ENCODE data around the gene CDYL2.

Gene CDYL2, protein sequence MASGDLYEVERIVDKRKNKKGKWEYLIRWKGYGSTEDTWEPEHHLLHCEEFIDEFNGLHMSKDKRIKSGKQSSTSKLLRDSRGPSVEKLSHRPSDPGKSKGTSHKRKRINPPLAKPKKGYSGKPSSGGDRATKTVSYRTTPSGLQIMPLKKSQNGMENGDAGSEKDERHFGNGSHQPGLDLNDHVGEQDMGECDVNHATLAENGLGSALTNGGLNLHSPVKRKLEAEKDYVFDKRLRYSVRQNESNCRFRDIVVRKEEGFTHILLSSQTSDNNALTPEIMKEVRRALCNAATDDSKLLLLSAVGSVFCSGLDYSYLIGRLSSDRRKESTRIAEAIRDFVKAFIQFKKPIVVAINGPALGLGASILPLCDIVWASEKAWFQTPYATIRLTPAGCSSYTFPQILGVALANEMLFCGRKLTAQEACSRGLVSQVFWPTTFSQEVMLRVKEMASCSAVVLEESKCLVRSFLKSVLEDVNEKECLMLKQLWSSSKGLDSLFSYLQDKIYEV

DNA sequence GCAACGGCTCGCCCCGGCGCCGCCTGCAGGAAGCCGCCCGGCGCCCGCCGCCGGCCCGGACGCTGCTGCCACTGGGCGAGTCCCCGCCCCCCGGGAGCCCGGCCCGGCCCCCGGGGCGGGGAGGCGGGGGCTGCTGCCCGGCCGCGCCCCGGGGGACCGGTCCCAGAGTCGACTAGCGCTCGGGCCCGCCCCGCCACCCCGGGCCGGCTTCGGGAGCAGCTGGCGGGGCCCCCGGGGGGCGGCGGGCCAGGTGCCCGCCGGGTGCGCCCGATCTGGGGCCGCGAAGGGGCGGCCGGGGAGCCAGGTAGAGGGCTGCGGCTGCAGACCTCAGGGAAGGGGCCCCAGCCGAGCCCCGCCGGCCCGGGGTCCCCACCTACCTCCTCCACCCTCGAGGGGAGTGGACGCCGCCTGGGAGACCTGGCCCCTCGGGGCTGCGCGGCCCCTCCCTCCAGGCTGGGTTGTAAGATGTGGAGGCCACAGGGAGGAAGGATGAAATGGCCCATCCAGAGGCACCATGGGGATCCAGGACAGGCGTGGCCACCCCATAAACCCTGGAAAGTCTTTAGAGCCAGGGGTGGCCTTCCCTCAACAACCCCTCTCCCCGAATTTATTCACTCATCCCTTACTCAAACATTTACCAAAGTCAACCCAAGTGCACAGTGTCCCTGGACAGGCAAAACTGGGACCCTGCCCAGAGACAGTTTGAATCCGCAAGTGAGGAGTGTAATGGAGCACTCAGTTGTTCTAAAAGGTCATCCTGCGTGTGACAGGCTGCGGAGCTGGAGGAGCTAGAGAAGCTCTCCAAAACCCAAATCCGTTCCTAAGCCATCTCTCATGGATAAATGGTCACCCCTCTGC is at the start of gene CDYL2:
TSS of gene CDYL2 (minus strand) at position 73 of the 858 bp plus-strand sequence. CDS start 425 bp downstream, outside the sequence.
- H3K9me3 ChIP-seq (ENCODE audit: control insufficient read depth, insufficient read depth, low read length) = no peaks in the 10 kb centered on the region
- H3K27ac ChIP-seq (ENCODE audit: low read depth, low read length) = no peak within 1 kb of the TSS
- H3K4me3 ChIP-seq (ENCODE audit: low read depth, low read length) = peak within 1 kb of the TSS; percentile 79
- no peaks in the 10 kb centered on the region for H3K4me1 ChIP-seq (ENCODE audit: control insufficient read depth, insufficient read depth, low read length)
- H3K36me3 ChIP-seq (ENCODE audit: control insufficient read depth, insufficient read depth, low read length) = no peaks in the 10 kb centered on the region
- no peak within 1 kb of the TSS for H3K9ac ChIP-seq (ENCODE audit: low read depth, low read length)
- peaks cover 22% of the 10 kb centered on the region for H3K27me3 ChIP-seq (ENCODE audit: control insufficient read depth, insufficient read depth, low read length)

DNA sequence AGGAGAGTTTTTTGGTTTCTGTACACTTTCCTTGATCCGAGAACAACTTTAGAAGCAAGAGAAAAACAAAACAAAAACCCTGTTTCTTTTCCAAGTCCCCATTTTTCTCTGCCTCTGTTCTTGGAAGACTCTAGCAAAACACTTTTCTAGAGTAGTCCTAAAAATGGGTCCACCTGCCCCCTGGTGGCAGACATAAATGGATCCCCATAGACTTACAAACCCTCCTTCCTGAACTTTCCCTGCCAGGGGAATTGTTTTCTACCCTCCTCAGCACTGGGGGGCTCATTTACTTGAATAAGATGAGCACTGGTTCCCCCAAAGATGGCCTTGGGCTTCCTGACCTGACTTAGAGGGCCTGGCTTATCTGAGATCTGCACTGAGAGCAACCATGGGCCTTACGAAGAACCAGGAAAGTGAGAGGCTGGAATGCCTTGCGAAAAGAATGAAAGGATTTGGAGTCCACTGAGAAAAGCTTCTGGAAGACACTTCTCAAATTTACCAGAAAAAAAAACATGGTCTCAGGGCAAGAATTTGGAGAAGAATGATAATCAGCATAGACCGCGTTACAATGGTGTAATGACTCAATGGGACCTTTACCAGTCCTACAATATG is 48.0 kb upstream of the CDYL2 start:
- Histone ChIP-seq H3K4me1 (ENCODE audit: control insufficient read depth, insufficient read depth, low read length) (no peaks in the 10 kb centered on the region), H3K9me3 (ENCODE audit: control insufficient read depth, insufficient read depth, low read length) (no peaks in the 10 kb centered on the region), H3K4me3 (ENCODE audit: low read depth, low read length) (no peak overlapping the region), H3K9ac (ENCODE audit: low read depth, low read length) (no peak overlapping the region), H3K27me3 (ENCODE audit: control insufficient read depth, insufficient read depth, low read length) (no peaks in the 10 kb centered on the region), H3K36me3 (ENCODE audit: control insufficient read depth, insufficient read depth, low read length) (no peaks in the 10 kb centered on the region), H3K27ac (ENCODE audit: low read depth, low read length) (no peak overlapping the region)

DNA sequence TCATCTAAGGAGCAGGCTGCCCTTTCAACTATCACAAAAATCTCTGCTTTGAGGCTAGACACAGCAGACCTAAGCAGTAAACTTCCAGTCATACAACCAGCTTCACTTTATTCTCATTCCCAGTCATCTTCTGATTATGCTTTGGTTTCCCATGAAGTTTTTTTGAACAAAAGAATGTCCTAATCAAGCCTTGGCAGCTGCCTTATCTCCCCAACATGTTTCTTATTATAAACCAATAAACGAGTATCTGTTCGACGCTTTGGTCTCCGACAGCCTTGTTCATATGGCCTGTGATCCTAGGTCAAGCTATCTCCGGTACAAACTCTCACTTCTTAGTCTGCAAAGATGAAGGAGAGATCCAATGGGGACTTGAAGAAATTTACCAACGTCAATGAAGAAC is 47.4 kb upstream of the CDYL2 start:
- no peaks in the 10 kb centered on the region for H3K27me3 ChIP-seq (ENCODE audit: control insufficient read depth, insufficient read depth, low read length)
- H3K36me3 ChIP-seq (ENCODE audit: control insufficient read depth, insufficient read depth, low read length) = no peaks in the 10 kb centered on the region
- H3K9me3 ChIP-seq (ENCODE audit: control insufficient read depth, insufficient read depth, low read length) = no peaks in the 10 kb centered on the region
- no peak overlapping the region for H3K27ac ChIP-seq (ENCODE audit: low read depth, low read length)
- no peaks in the 10 kb centered on the region for H3K4me1 ChIP-seq (ENCODE audit: control insufficient read depth, insufficient read depth, low read length)
- H3K4me3 ChIP-seq (ENCODE audit: low read depth, low read length) = no peak overlapping the region
- H3K9ac ChIP-seq (ENCODE audit: low read depth, low read length) = no peak overlapping the region

DNA sequence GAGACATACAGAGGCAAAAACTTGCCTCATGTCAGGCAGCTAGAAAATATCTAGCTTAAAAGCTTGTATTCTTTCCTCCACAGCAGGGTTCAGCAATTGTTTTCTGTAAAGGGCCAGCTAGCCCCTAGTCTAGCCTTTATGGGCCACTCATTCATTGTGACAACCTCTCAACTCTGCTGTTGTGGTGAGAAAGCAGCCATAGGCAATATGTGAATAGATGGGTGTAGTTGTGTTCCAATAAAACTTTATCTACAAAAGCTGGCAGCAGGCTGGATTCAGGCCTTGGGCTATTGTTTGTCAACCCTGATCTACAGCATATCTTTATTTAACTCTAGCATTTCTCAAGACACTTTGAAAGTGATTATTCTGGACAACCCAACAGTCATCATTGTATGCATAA is 46.4 kb upstream of the CDYL2 start:
- Histone ChIP-seq H3K4me3 (ENCODE audit: low read depth, low read length) (no peak overlapping the region), H3K4me1 (ENCODE audit: control insufficient read depth, insufficient read depth, low read length) (no peaks in the 10 kb centered on the region), H3K27ac (ENCODE audit: low read depth, low read length) (no peak overlapping the region)

DNA sequence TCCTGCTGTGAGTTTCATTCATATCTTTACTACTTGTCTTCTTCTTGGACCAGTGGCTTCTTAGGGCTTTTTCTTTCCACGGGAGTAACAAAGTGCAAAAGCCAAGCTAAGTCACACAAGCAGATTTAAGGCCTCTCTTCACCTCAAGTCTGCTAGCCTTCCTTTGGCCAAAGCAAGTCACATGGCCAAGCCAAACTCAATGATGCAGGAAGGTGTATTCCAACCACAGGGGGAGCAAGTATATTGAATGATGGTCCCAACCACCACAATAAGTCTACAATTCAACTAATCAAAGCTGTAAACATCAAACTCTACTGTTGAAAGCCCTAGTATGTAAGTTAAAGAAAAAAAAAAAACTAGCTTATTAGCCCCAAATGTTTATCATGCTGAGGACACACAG is 44.5 kb upstream of the CDYL2 start:
- 0 out of 2 replicates have a peak, but pooled peaks cover 4% of the 10 kb centered on the region for H3K9me3 ChIP-seq (ENCODE audit: control insufficient read depth, insufficient read depth, low read length)
- no peak overlapping the region for H3K27ac ChIP-seq (ENCODE audit: low read depth, low read length)
- no peaks in the 10 kb centered on the region for H3K27me3 ChIP-seq (ENCODE audit: control insufficient read depth, insufficient read depth, low read length)
- H3K9ac ChIP-seq (ENCODE audit: low read depth, low read length) = no peak overlapping the region
- no peaks in the 10 kb centered on the region for H3K36me3 ChIP-seq (ENCODE audit: control insufficient read depth, insufficient read depth, low read length)
- no peak overlapping the region for H3K4me3 ChIP-seq (ENCODE audit: low read depth, low read length)
- no peaks in the 10 kb centered on the region for H3K4me1 ChIP-seq (ENCODE audit: control insufficient read depth, insufficient read depth, low read length)

More for the DNA sequence above, 46.4 kb upstream of the CDYL2 start:
- Histone ChIP-seq H3K9me3 (ENCODE audit: control insufficient read depth, insufficient read depth, low read length) (no peaks in the 10 kb centered on the region), H3K9ac (ENCODE audit: low read depth, low read length) (no peak overlapping the region), H3K27me3 (ENCODE audit: control insufficient read depth, insufficient read depth, low read length) (no peaks in the 10 kb centered on the region), H3K36me3 (ENCODE audit: control insufficient read depth, insufficient read depth, low read length) (no peaks in the 10 kb centered on the region)

DNA sequence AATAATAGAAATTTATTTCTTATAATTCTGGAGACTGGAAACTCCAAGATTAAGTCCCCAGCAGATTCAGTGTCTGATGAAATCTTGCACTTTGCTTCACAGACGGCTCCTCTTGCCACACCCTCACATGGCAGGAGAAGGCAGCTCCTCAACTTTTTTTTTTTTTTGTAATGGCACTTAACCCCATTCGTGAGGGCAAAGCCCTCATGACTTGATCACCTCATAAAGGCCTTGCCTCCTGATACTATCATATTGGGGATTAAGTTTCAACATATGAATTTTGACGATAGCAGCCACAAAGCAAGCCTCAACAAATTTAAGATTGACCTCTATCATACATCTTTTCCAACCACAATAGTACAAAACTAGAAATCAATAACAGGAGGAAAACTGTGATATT is 42.3 kb upstream of the CDYL2 start:
- Histone ChIP-seq H3K9me3 (ENCODE audit: control insufficient read depth, insufficient read depth, low read length) (peaks cover 7% of the 10 kb centered on the region; the same call in 1 of the 2 replicates), H3K4me1 (ENCODE audit: control insufficient read depth, insufficient read depth, low read length) (no peaks in the 10 kb centered on the region), H3K9ac (ENCODE audit: low read depth, low read length) (no peak overlapping the region), H3K27me3 (ENCODE audit: control insufficient read depth, insufficient read depth, low read length) (no peaks in the 10 kb centered on the region), H3K4me3 (ENCODE audit: low read depth, low read length) (no peak overlapping the region), H3K36me3 (ENCODE audit: control insufficient read depth, insufficient read depth, low read length) (no peaks in the 10 kb centered on the region), H3K27ac (ENCODE audit: low read depth, low read length) (no peak overlapping the region)

DNA sequence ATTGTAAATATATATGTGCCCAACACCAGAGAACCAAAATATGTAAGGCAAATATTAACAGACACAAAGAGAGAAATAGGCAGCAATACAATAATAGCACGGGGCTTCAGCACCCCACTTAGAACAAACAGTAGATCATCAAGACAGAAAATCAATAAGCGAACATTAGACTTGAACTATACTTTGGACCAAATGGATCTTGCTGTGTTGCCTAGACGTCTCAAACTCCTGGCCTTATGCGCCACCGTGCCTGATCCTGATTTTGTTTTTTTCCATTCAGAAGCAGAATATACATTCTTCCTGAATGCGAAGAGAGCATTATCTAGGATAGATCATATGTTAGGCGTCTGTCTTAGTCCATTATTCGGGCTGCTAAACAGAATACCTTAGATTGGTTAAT is 41.9 kb upstream of the CDYL2 start:
- Histone ChIP-seq H3K27ac (ENCODE audit: low read depth, low read length) (no peak overlapping the region), H3K4me3 (ENCODE audit: low read depth, low read length) (no peak overlapping the region), H3K36me3 (ENCODE audit: control insufficient read depth, insufficient read depth, low read length) (no peaks in the 10 kb centered on the region), H3K9me3 (ENCODE audit: control insufficient read depth, insufficient read depth, low read length) (peaks cover 11% of the 10 kb centered on the region; the same call in 1 of the 2 replicates), H3K4me1 (ENCODE audit: control insufficient read depth, insufficient read depth, low read length) (no peaks in the 10 kb centered on the region), H3K27me3 (ENCODE audit: control insufficient read depth, insufficient read depth, low read length) (no peaks in the 10 kb centered on the region), H3K9ac (ENCODE audit: low read depth, low read length) (no peak overlapping the region)

DNA sequence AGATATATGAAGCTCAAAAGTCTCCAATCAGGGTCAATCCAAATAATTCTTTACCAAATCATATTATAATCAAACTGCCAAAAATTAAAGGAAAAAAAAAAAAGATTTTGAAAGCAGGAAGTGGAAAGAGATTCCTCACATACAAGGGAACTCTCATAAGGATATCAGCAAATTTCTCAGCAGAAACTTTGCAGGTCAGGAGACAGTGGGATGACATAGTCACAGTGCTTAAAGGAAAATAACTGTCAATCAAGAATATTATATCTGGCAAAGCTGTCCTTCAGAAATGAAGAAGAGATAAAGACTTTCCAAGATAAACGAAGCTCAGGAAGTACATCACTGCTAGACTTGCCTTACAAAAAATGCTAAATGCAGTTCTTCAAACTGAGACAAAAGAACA is 40.0 kb upstream of the CDYL2 start:
- Histone ChIP-seq H3K9me3 (ENCODE audit: control insufficient read depth, insufficient read depth, low read length) (peaks cover 12% of the 10 kb centered on the region; the same call in 1 of the 2 replicates), H3K4me1 (ENCODE audit: control insufficient read depth, insufficient read depth, low read length) (no peaks in the 10 kb centered on the region), H3K4me3 (ENCODE audit: low read depth, low read length) (no peak overlapping the region)

DNA sequence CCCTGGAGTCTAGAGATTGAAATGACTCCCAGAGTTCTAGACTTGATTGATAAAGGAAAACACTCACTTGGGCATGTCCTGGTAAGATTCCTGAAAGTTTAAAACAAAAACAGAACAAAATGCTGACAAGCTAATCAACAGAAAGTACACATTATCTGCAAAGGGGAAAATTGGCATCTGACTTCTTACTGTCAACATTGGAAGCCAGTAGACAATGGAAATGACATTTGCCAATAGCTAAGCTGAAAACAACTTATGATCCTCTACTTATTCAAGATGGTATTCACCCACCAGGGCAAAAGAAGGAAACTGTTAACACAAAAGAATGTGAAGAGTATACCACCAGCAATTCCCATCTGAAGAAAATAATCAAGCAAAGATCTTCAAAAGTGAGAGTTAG is 36.8 kb upstream of the CDYL2 start:
- H3K9me3 ChIP-seq (ENCODE audit: control insufficient read depth, insufficient read depth, low read length) = peaks cover 12% of the 10 kb centered on the region; the same call in 1 of the 2 replicates
- no peaks in the 10 kb centered on the region for H3K27me3 ChIP-seq (ENCODE audit: control insufficient read depth, insufficient read depth, low read length)
- H3K36me3 ChIP-seq (ENCODE audit: control insufficient read depth, insufficient read depth, low read length) = no peaks in the 10 kb centered on the region
- H3K4me1 ChIP-seq (ENCODE audit: control insufficient read depth, insufficient read depth, low read length) = no peaks in the 10 kb centered on the region
- no peak overlapping the region for H3K27ac ChIP-seq (ENCODE audit: low read depth, low read length)
- no peak overlapping the region for H3K4me3 ChIP-seq (ENCODE audit: low read depth, low read length)
- no peak overlapping the region for H3K9ac ChIP-seq (ENCODE audit: low read depth, low read length)

More for the DNA sequence above, 40.0 kb upstream of the CDYL2 start:
- Histone ChIP-seq H3K36me3 (ENCODE audit: control insufficient read depth, insufficient read depth, low read length) (no peaks in the 10 kb centered on the region), H3K27me3 (ENCODE audit: control insufficient read depth, insufficient read depth, low read length) (no peaks in the 10 kb centered on the region), H3K9ac (ENCODE audit: low read depth, low read length) (no peak overlapping the region), H3K27ac (ENCODE audit: low read depth, low read length) (no peak overlapping the region)

DNA sequence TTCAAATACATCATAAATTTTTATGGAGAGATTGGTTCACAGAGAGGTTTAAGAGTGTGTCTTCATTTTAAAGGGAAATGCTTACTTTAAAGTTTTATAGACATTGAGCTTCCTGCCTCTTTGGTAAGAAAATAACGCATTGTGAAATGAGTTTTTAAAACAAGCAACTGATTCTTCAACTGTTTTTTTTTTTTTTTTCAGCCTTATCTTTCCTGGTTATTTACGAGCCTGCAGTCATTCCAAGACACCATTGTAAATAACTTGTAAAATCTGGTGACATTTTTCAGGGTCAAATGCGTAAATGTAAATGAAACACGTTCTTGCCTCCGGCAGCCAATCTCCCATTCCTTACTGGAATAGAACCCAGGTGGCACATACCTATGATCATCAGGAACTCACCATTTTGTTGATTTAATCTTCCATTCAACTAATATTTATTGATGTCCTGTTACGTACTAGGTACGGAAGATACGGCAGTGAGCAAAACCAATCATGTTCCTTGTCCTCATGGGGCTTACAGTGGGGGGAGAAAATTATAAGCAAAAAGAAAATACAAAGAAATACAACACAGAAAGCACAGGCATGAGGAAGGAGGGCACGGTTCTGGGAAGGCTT is 33.2 kb upstream of the CDYL2 start:
- H3K36me3 ChIP-seq (ENCODE audit: control insufficient read depth, insufficient read depth, low read length) = no peaks in the 10 kb centered on the region
- no peak overlapping the region for H3K27ac ChIP-seq (ENCODE audit: low read depth, low read length)
- H3K9ac ChIP-seq (ENCODE audit: low read depth, low read length) = no peak overlapping the region
- H3K27me3 ChIP-seq (ENCODE audit: control insufficient read depth, insufficient read depth, low read length) = no peaks in the 10 kb centered on the region
- H3K9me3 ChIP-seq (ENCODE audit: control insufficient read depth, insufficient read depth, low read length) = peaks cover 9% of the 10 kb centered on the region; the same call in 1 of the 2 replicates
- no peak overlapping the region for H3K4me3 ChIP-seq (ENCODE audit: low read depth, low read length)
- no peaks in the 10 kb centered on the region for H3K4me1 ChIP-seq (ENCODE audit: control insufficient read depth, insufficient read depth, low read length)

Data from HUES48 (cell line).